GM12878 (cell line): ENCODE results near the gene BEST1. TPM values are rescaled to one million over a fixed set of nuclear protein-coding genes. Genes with fewer than 3 reads are reported as not detected.

ENCODE experiments used
- ATAC-seq: fragments of 200-7000 bp; cut with Tn5 transposase; 3 replicates; pipeline ENCODE4 v1.9.1; 2020; ENCODE audit warnings: mild to moderate bottlenecking, moderate library complexity
- BruUV-seq: library from RNA; stranded (reverse); fragments of 400-500 nt; replicated peaks from 2 replicates; lab custom pipeline; 2021; lab: Mats Ljungman, UMichigan
- CTCF ChIA-PET: fragments of 300-600 bp; sonication (Branson Sonifier 250); formaldehyde crosslinking; extraction: SDS; loops from one replicate; lab custom pipeline; 2021; ENCODE audit warnings: inconsistent platforms; lab: Yijun Ruan, JAX
- POLR2A ChIA-PET: fragments of 350-600 bp; formaldehyde crosslinking; extraction: SDS; loops from one replicate; lab custom pipeline; 2021; ENCODE audit warnings: inconsistent platforms; lab: Charles Lee
- RAD21 ChIA-PET: fragments of 300-600 bp; sonication (Branson Sonifier 250); formaldehyde crosslinking; loops from one replicate; lab custom pipeline; 2023; ENCODE audit warnings: antibody characterized with exemption; ENCODE audit not compliant: unreplicated experiment; lab: Charles Lee
- SMC1A ChIA-PET: fragments of 300-600 bp; sonication (Branson Sonifier 250); formaldehyde crosslinking; loops from one replicate; lab custom pipeline; 2023; ENCODE audit not compliant: unreplicated experiment, uncharacterized antibody; lab: Charles Lee
- DNase-seq: peaks from one replicate; pipeline ENCODE4 v3.0.0-alpha.2; 2011; ENCODE audit warnings: low read depth, low spot score
- FAIRE-seq: peaks from 3 replicates; lab custom pipeline; 2011; peaks lifted over from hg19 to GRCh38; lab: Jason Lieb, UNC
- H2AFZ ChIP-seq: 2 replicates; pipeline ENCODE4 v1.6.0; 2011; ENCODE audit warnings: low read depth, low read length, control low read depth; ENCODE audit not compliant: control insufficient read depth
- H3K27ac ChIP-seq: 2 replicates; pipeline ENCODE4 v1.5.1; 2011; ENCODE audit warnings: control low read depth; ENCODE audit not compliant: control insufficient read depth, insufficient read depth
- H3K27me3 ChIP-seq, 2 experiments: replicated peaks in 1 of 2; 2 replicates each; pipeline versions ENCODE4 v1.6.0 to v1.6.1; 2011; ENCODE audit warnings: low read length in 1 of 2; ENCODE audit not compliant: control insufficient read depth in 2 of 2, insufficient read depth in 2 of 2
- H3K36me3 ChIP-seq, 2 experiments: 2 replicates each; pipeline ENCODE4 v1.5.1; 2011; ENCODE audit warnings: low read length in 1 of 2; ENCODE audit not compliant: control insufficient read depth in 2 of 2, insufficient read depth in 2 of 2
- H3K4me1 ChIP-seq: 2 replicates; pipeline ENCODE4 v1.6.1; 2011; ENCODE audit warnings: mild to moderate bottlenecking, low read length, moderate library complexity, mixed read lengths; ENCODE audit not compliant: control insufficient read depth, insufficient read depth
- H3K4me2 ChIP-seq: 2 replicates; pipeline ENCODE4 v1.6.0; 2011; ENCODE audit warnings: control low read depth; ENCODE audit not compliant: control insufficient read depth, insufficient read depth
- H3K4me3 ChIP-seq: fragments of 200-600 bp; sonication (generic); 2 replicates; pipeline ENCODE4 v1.5.1; 2016
- H3K79me2 ChIP-seq: 2 replicates; pipeline ENCODE4 v1.6.0; 2011; ENCODE audit warnings: low read length; ENCODE audit not compliant: control insufficient read depth, insufficient read depth
- H3K9ac ChIP-seq: 2 replicates; pipeline ENCODE4 v1.8.0; 2011; ENCODE audit warnings: low read length, control low read depth, mixed read lengths; ENCODE audit not compliant: control insufficient read depth, insufficient read depth
- H3K9me3 ChIP-seq: replicated peaks from 3 replicates; pipeline ENCODE4 v1.5.1; 2011; ENCODE audit warnings: mild to moderate bottlenecking, low read length; ENCODE audit not compliant: control insufficient read depth, insufficient read depth
- H4K20me1 ChIP-seq: 2 replicates; pipeline ENCODE4 v1.6.0; 2011; ENCODE audit not compliant: control insufficient read depth, insufficient read depth
- ATF7 ChIP-seq: fragments of 450-650 bp; IDR thresholded peaks from 2 replicates; pipeline ENCODE4 v1.6.1; 2016; ENCODE audit warnings: low read depth, mild to moderate bottlenecking
- CHD1 ChIP-seq: IDR thresholded peaks from 2 replicates; pipeline ENCODE4 v1.6.1; 2012; ENCODE audit warnings: low read depth, low read length, improper control_type of control experiment
- IRF4 ChIP-seq: IDR thresholded peaks from 2 replicates; pipeline ENCODE4 v1.6.1; 2011; ENCODE audit warnings: low read depth, low read length
- POLR2A ChIP-seq: IDR thresholded peaks from 2 replicates; pipeline ENCODE4 v1.6.1; 2011; ENCODE audit warnings: low read depth, mild to moderate bottlenecking, low read length
- SP1 ChIP-seq: IDR thresholded peaks from one replicate; pipeline ENCODE4 v1.6.1; 2011; ENCODE audit warnings: low read depth, low read length
- WGBS: methylation state at CpG from one replicate; pipeline ENCODE4 v1.1.6; 2016; ENCODE audit warnings: low lambda C conversion rate; ENCODE audit not compliant: insufficient replicate concordance, insufficient coverage; ENCODE audit errors: missing lambda C conversion rate; 5-methylcytosine and 5-hydroxymethylcytosine counted together
- in situ Hi-C: fragments of 300-500 bp; cut with MboI; formaldehyde crosslinking; loops from 9 replicates; pipeline ENCODE4 v1.14.3; 2018; ENCODE audit warnings: mixed read lengths
- intact Hi-C: fragments of 100-400 bp; cut with micrococcal nuclease; formaldehyde crosslinking; loops from one replicate; pipeline ENCODE4 v1.14.2; 2022; ENCODE audit not compliant: unreplicated experiment
- polyA plus RNA-seq, 11 experiments: library from polyadenylated mRNA; depleted of rRNA in 4 of 11; unstranded in 6 of 11; stranded (reverse) in 5 of 11; fragments of >200 nt; fragmentation: Nextera tagmentation in 4 of 11; fragmentation: Illumina TruSeq in 1 of 11; extraction: Ambion mirVana in 4 of 11; extraction: Trizol in 1 of 11; gene quantifications; 1 replicate in 1 of 11; 2 replicates in 10 of 11; pipeline versions ENCODE4 v1.2.1 to v1.2.3, GENCODE V29; 2011 to 2016; ENCODE audit warnings: inconsistent platforms in 2 of 11, missing spikeins in 2 of 11, low read depth in 1 of 11
- total RNA-seq, 4 experiments: library from RNA; depleted of rRNA in 3 of 4; stranded (reverse); fragments of >200 nt in 3 of 4; fragmentation: Illumina TruSeq in 1 of 4; extraction: Trizol in 1 of 4; gene quantifications; 2 replicates each; pipeline versions ENCODE4 v1.2.1 to v1.2.3, GENCODE V29; 2013 to 2021

BEST1 gene
- total and polyA plus RNA-seq, 10 of the 15 experiments (the other 5 are each of a cell fraction or from before 2014, with no cell fraction given), result 0.03 to 3.4 (median 0.15) TPM; not detected in 1

- H4K20me1 ChIP-seq, result peaks cover 2% of the 10 kb centered on the region; the same call in 1 of the 2 replicates
- FAIRE-seq (no peak), DNase-seq (no peak), ATAC-seq (no peak)
- RAD21 ChIA-PET, result interaction anchor here (1.8 to 1.9 kb wide), 2 partner anchors 70 to 154 kb away, joined by 5 to 6 read pairs; no protein-coding TSS in a partner anchor
- SMC1A ChIA-PET, result interaction anchor here (0.9 to 5.8 kb wide), 7 partner anchors 8 to 139 kb away, joined by 3 to 29 read pairs (median 5); no protein-coding TSS in a partner anchor
- no TSS peak for BruUV-seq
- 100% methylated on average over 1 of the region's 7 CpGs for WGBS
- intact Hi-C loops (loop anchor here (5.0 kb wide), 4 partner anchors 83 to 172 kb away; partner anchors contain the start of genes FADS2 and INCENP), in situ Hi-C loops (no loop called here)
- no peak overlapping the region for H3K27ac ChIP-seq
- no peak overlapping the region for H3K4me2 ChIP-seq
- H3K27me3 ChIP-seq, result no peaks in the 10 kb centered on the region
- peaks cover 36% of the 10 kb centered on the region for H3K79me2 ChIP-seq
- no peak overlapping the region for H2AFZ ChIP-seq
- CTCF ChIA-PET, result interaction anchor here (0.6 to 7.0 kb wide), 5 partner anchors 22 to 1948 kb away, joined by 3 to 49 read pairs (median 9); partner anchors contain the start of gene RCOR2
- TF ChIP-seq CHD1 (no peak), SP1 (no peak), IRF4 (no peak), POLR2A (no peak)
- H3K4me1 ChIP-seq, result peaks cover 43% of the 10 kb centered on the region
- H3K9me3 ChIP-seq, result no peaks in the 10 kb centered on the region
- H3K9ac ChIP-seq, result no peak overlapping the region
- H3K36me3 ChIP-seq, result peaks cover 4 to 10% of the 10 kb centered on the region in 2 experiments; a peak in 3 of 4 replicates
- H3K4me3 ChIP-seq, result no peak overlapping the region
- POLR2A ChIA-PET, result interaction anchor here (0.6 to 2.7 kb wide), 5 partner anchors 54 to 213 kb away, joined by 3 to 15 read pairs (median 3); partner anchors contain the start of gene FADS2
Measured at GRCh38 chr11:61969391-61969758, 19.2 kb downstream of the BEST1 start.

- Histone ChIP-seq H3K4me3 (no peak overlapping the region), H3K27ac (peak overlapping the region; percentile 74; the same call in 1 of the 2 replicates), H3K9ac (no peak overlapping the region), H3K36me3 (peaks cover under 1 to 7% of the 10 kb centered on the region in 2 experiments; a peak in 2 of 4 replicates), H3K9me3 (no peaks in the 10 kb centered on the region), H4K20me1 (peaks cover 2% of the 10 kb centered on the region; the same call in 1 of the 2 replicates), H3K27me3 (no peaks in the 10 kb centered on the region), H3K4me2 (no peak overlapping the region), H3K4me1 (peaks cover 40% of the 10 kb centered on the region), H2AFZ (no peak overlapping the region), H3K79me2 (peaks cover 30% of the 10 kb centered on the region)
- ChIA-PET CTCF (interaction anchor here (0.6 to 7.0 kb wide), 7 partner anchors 22 to 1947 kb away, joined by 3 to 49 read pairs (median 6); partner anchors contain the start of gene RCOR2), POLR2A (interaction anchor here (0.6 to 2.7 kb wide), 6 partner anchors 52 to 213 kb away, joined by 3 to 15 read pairs (median 3); partner anchors contain the start of gene FADS2), RAD21 (no interaction called here), SMC1A (interaction anchor here (0.9 to 5.8 kb wide), 5 partner anchors 9 to 141 kb away, joined by 3 to 29 read pairs (median 4); partner anchors contain the start of gene FADS2)
- DNase-seq, result no peak
- TF ChIP-seq POLR2A, result no peak
- peak; percentile 55; the same call in 1 of the 2 replicates for TF ChIP-seq ATF7
- ATAC-seq, result no peak
- intact Hi-C loops, result loop anchor here (1.0 to 5.0 kb wide), 5 partner anchors 34 to 173 kb away; partner anchors contain the start of genes FADS2 and INCENP
- 100% methylated on average over 2 of the region's 2 CpGs for WGBS
- in situ Hi-C loops, result no loop called here
- BruUV-seq, result no TSS peak
- no peak for FAIRE-seq
Measured at GRCh38 chr11:61969838-61970662, 19.9 kb downstream of the BEST1 start.
